Measurements from ENCODE around the gene BTNL9.

Gene BTNL9

GRCh38 chr5:181086884-181087205, 46.8 kb downstream of the BTNL9 start:
- Histone ChIP-seq H3K27me3 (ENCODE audit: control insufficient read depth in 1 of 2, insufficient read depth in 1 of 2, low read length in 2 of 2) (peaks cover 12 to 40% of the 10 kb centered on the region in 2 experiments), H2AFZ (ENCODE audit: low read depth, low read length) (no peak overlapping the region), H3K23ac (ENCODE audit: low read length in 2 of 2) (no peak overlapping the region), H3K18ac (ENCODE audit: low read depth in 1 of 2, low read length in 2 of 2) (no peak overlapping the region), H3K36me3 (ENCODE audit: control insufficient read depth in 1 of 2, insufficient read depth in 2 of 2, low read depth in 1 of 2, low read length in 2 of 2) (no peaks in the 10 kb centered on the region), H3K27ac (ENCODE audit: low read length, poor library complexity, severe bottlenecking) (no peak overlapping the region), H3K9me3 (ENCODE audit: control insufficient read depth, low read length) (no peaks in the 10 kb centered on the region), H4K91ac (ENCODE audit: low read length) (no peak overlapping the region), H2BK12ac (ENCODE audit: low read length in 2 of 2) (no peak overlapping the region), H2BK5ac (ENCODE audit: low read depth, low read length, poor library complexity, severe bottlenecking) (no peak overlapping the region), H3K79me1 (replicated peaks; ENCODE audit: low read length, poor library complexity, severe bottlenecking) (no peaks in the 10 kb centered on the region), H3K4ac (ENCODE audit: low read depth in 1 of 2, low read length in 2 of 2) (no peak overlapping the region), H3K9ac (ENCODE audit: low read length) (no peak overlapping the region), H3K14ac (ENCODE audit: low read length in 2 of 2) (no peak overlapping the region), H4K8ac (ENCODE audit: low read length) (no peak overlapping the region), H2BK120ac (ENCODE audit: low read depth, low read length) (no peak overlapping the region), H3K4me2 (ENCODE audit: low read length, poor library complexity, severe bottlenecking) (no peak overlapping the region), H3K4me1 (ENCODE audit: control insufficient read depth, insufficient read depth, low read depth, low read length) (no peaks in the 10 kb centered on the region), H2AK5ac (ENCODE audit: low read length, severe bottlenecking) (no peak overlapping the region), H3K4me3 (ENCODE audit: insufficient read depth in 1 of 2, low read depth in 1 of 2, low read length in 2 of 2) (no peak overlapping the region), H2BK15ac (ENCODE audit: low read depth, poor library complexity, severe bottlenecking) (no peak overlapping the region)
- 78% methylated on average over 7 of the region's 7 CpGs for WGBS
- DNase-seq = no peak

- H2AK5ac ChIP-seq (ENCODE audit: low read length, severe bottlenecking) = no peak overlapping the region
- no peaks in the 10 kb centered on the region for H3K79me1 ChIP-seq (replicated peaks; ENCODE audit: low read length, poor library complexity, severe bottlenecking)
- no peak for DNase-seq
- no peak overlapping the region for H3K4me2 ChIP-seq (ENCODE audit: low read length, poor library complexity, severe bottlenecking)
- H3K27ac ChIP-seq (ENCODE audit: low read length, poor library complexity, severe bottlenecking) = no peak overlapping the region
- 78% methylated on average over 8 of the region's 10 CpGs for WGBS
- H3K27me3 ChIP-seq (ENCODE audit: control insufficient read depth in 1 of 2, insufficient read depth in 1 of 2, low read length in 2 of 2) = peaks cover 12 to 40% of the 10 kb centered on the region in 2 experiments
- no peak overlapping the region for H3K18ac ChIP-seq (ENCODE audit: low read depth in 1 of 2, low read length in 2 of 2)
- H2BK12ac ChIP-seq (ENCODE audit: low read length in 2 of 2) = no peak overlapping the region
- no peak overlapping the region for H3K4me3 ChIP-seq (ENCODE audit: insufficient read depth in 1 of 2, low read depth in 1 of 2, low read length in 2 of 2)
- no peak overlapping the region for H4K8ac ChIP-seq (ENCODE audit: low read length)
- no peaks in the 10 kb centered on the region for H3K36me3 ChIP-seq (ENCODE audit: control insufficient read depth in 1 of 2, insufficient read depth in 2 of 2, low read depth in 1 of 2, low read length in 2 of 2)
- H2BK15ac ChIP-seq (ENCODE audit: low read depth, poor library complexity, severe bottlenecking) = no peak overlapping the region
- H3K4me1 ChIP-seq (ENCODE audit: control insufficient read depth, insufficient read depth, low read depth, low read length) = no peaks in the 10 kb centered on the region
- H3K4ac ChIP-seq (ENCODE audit: low read depth in 1 of 2, low read length in 2 of 2) = no peak overlapping the region
- H3K9me3 ChIP-seq (ENCODE audit: control insufficient read depth, low read length) = no peaks in the 10 kb centered on the region
- H2AFZ ChIP-seq (ENCODE audit: low read depth, low read length) = no peak overlapping the region
- no peak overlapping the region for H2BK5ac ChIP-seq (ENCODE audit: low read depth, low read length, poor library complexity, severe bottlenecking)
- no peak overlapping the region for H3K14ac ChIP-seq (ENCODE audit: low read length in 2 of 2)
- H3K23ac ChIP-seq (ENCODE audit: low read length in 2 of 2) = no peak overlapping the region
- no peak overlapping the region for H3K9ac ChIP-seq (ENCODE audit: low read length)
- H2BK120ac ChIP-seq (ENCODE audit: low read depth, low read length) = no peak overlapping the region
- no peak overlapping the region for H4K91ac ChIP-seq (ENCODE audit: low read length)
These were observed 47.2 kb downstream of the BTNL9 start for GRCh38 chr5:181087309-181087708.

GRCh38 chr5:181088289-181088688, 48.2 kb downstream of the BTNL9 start:
- no peak overlapping the region for H2AK5ac ChIP-seq (ENCODE audit: low read length, severe bottlenecking)
- no peak overlapping the region for H2AFZ ChIP-seq (ENCODE audit: low read depth, low read length)
- H3K23ac ChIP-seq (ENCODE audit: low read length in 2 of 2) = no peak overlapping the region
- no peak overlapping the region for H3K18ac ChIP-seq (ENCODE audit: low read depth in 1 of 2, low read length in 2 of 2)
- no peaks in the 10 kb centered on the region for H3K4me1 ChIP-seq (ENCODE audit: control insufficient read depth, insufficient read depth, low read depth, low read length)
- no peak overlapping the region for H3K14ac ChIP-seq (ENCODE audit: low read length in 2 of 2)
- H4K8ac ChIP-seq (ENCODE audit: low read length) = no peak overlapping the region
- H3K9ac ChIP-seq (ENCODE audit: low read length) = no peak overlapping the region
- H3K9me3 ChIP-seq (ENCODE audit: control insufficient read depth, low read length) = no peaks in the 10 kb centered on the region
- H4K91ac ChIP-seq (ENCODE audit: low read length) = no peak overlapping the region
- H3K27me3 ChIP-seq (ENCODE audit: control insufficient read depth in 1 of 2, insufficient read depth in 1 of 2, low read length in 2 of 2) = peaks cover 12 to 36% of the 10 kb centered on the region in 2 experiments
- H2BK15ac ChIP-seq (ENCODE audit: low read depth, poor library complexity, severe bottlenecking) = no peak overlapping the region
- no peak for DNase-seq
- no peak overlapping the region for H3K4ac ChIP-seq (ENCODE audit: low read depth in 1 of 2, low read length in 2 of 2)
- H3K36me3 ChIP-seq (ENCODE audit: control insufficient read depth in 1 of 2, insufficient read depth in 2 of 2, low read depth in 1 of 2, low read length in 2 of 2) = no peaks in the 10 kb centered on the region
- H2BK120ac ChIP-seq (ENCODE audit: low read depth, low read length) = no peak overlapping the region
- no peak overlapping the region for H2BK5ac ChIP-seq (ENCODE audit: low read depth, low read length, poor library complexity, severe bottlenecking)
- 56% methylated on average over 7 of the region's 10 CpGs for WGBS
- H3K4me3 ChIP-seq (ENCODE audit: insufficient read depth in 1 of 2, low read depth in 1 of 2, low read length in 2 of 2) = no peak overlapping the region
- H3K27ac ChIP-seq (ENCODE audit: low read length, poor library complexity, severe bottlenecking) = no peak overlapping the region
- H2BK12ac ChIP-seq (ENCODE audit: low read length in 2 of 2) = no peak overlapping the region
- H3K4me2 ChIP-seq (ENCODE audit: low read length, poor library complexity, severe bottlenecking) = no peak overlapping the region
- no peaks in the 10 kb centered on the region for H3K79me1 ChIP-seq (replicated peaks; ENCODE audit: low read length, poor library complexity, severe bottlenecking)

DNA sequence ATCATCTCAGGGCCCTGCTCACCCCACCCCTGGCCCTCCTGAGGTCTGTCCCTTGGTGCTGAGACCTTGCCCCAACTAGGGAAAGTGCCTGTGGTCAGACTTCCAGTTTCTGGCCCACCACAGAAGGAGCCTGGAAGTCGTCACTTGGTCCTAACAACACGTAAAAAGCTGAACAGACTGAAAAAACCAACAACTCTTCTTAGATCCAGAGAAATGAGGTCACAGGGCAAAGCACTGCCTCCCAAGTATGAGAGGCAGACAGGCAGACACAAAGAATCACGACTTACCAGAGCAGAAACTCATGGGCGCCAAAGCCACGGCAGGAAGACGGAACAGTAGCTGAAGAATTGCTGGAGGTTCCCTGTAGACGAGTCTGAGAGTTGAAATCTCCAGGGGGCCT, 52.4 kb downstream of the BTNL9 start:
- no peak for DNase-seq
- H3K18ac ChIP-seq (ENCODE audit: low read depth in 1 of 2, low read length in 2 of 2) = no peak overlapping the region
- H3K9ac ChIP-seq (ENCODE audit: low read length) = no peak overlapping the region

More for the DNA sequence above, 52.4 kb downstream of the BTNL9 start:
- Histone ChIP-seq H2BK12ac (ENCODE audit: low read length in 2 of 2) (no peak overlapping the region), H2BK120ac (ENCODE audit: low read depth, low read length) (no peak overlapping the region), H2AK5ac (ENCODE audit: low read length, severe bottlenecking) (no peak overlapping the region), H2AFZ (ENCODE audit: low read depth, low read length) (no peak overlapping the region), H3K14ac (ENCODE audit: low read length in 2 of 2) (no peak overlapping the region), H3K36me3 (ENCODE audit: control insufficient read depth in 1 of 2, insufficient read depth in 2 of 2, low read depth in 1 of 2, low read length in 2 of 2) (no peaks in the 10 kb centered on the region), H3K4me3 (ENCODE audit: insufficient read depth in 1 of 2, low read depth in 1 of 2, low read length in 2 of 2) (no peak overlapping the region), H3K79me1 (replicated peaks; ENCODE audit: low read length, poor library complexity, severe bottlenecking) (no peaks in the 10 kb centered on the region), H4K8ac (ENCODE audit: low read length) (no peak overlapping the region), H3K23ac (ENCODE audit: low read length in 2 of 2) (no peak overlapping the region), H3K4me2 (ENCODE audit: low read length, poor library complexity, severe bottlenecking) (no peak overlapping the region), H3K9me3 (ENCODE audit: control insufficient read depth, low read length) (no peaks in the 10 kb centered on the region), H2BK5ac (ENCODE audit: low read depth, low read length, poor library complexity, severe bottlenecking) (no peak overlapping the region), H3K4ac (ENCODE audit: low read depth in 1 of 2, low read length in 2 of 2) (no peak overlapping the region), H3K27me3 (ENCODE audit: control insufficient read depth in 1 of 2, insufficient read depth in 1 of 2, low read length in 2 of 2) (peaks cover 0 to 2% of the 10 kb centered on the region in 2 experiments), H2BK15ac (ENCODE audit: low read depth, poor library complexity, severe bottlenecking) (no peak overlapping the region), H4K91ac (ENCODE audit: low read length) (no peak overlapping the region), H3K27ac (ENCODE audit: low read length, poor library complexity, severe bottlenecking) (no peak overlapping the region), H3K4me1 (ENCODE audit: control insufficient read depth, insufficient read depth, low read depth, low read length) (no peaks in the 10 kb centered on the region)
- WGBS = 71% methylated on average over 7 of the region's 7 CpGs
